Endothelial cell of umbilical vein (primary cell): ENCODE measurements around the gene ZDHHC16. TPM values are rescaled to one million over a fixed set of nuclear protein-coding genes. Genes with fewer than 3 reads are reported as not detected.
"Not testable (repeated sequence)": the region's sequence is repeated elsewhere in the genome, so short reads cannot be mapped to it uniquely, and the experiment has no call there.

Experiments used
- BruUV-seq: library from RNA; stranded (reverse); fragments of 400-500 nt; replicated peaks from 2 replicates; lab custom pipeline; 2021; lab: Mats Ljungman, UMichigan
- CTCF ChIA-PET: fragments of 300-600, 350-600 bp; sonication (Branson Sonifier 250); formaldehyde crosslinking; loops from one replicate; lab custom pipeline; 2021; ENCODE audit warnings: antibody characterized with exemption, inconsistent platforms; lab: Charles Lee
- POLR2A ChIA-PET: fragments of 300-600, 350-600 bp; sonication (Branson Sonifier 250); formaldehyde crosslinking; loops from one replicate; lab custom pipeline; 2021; ENCODE audit warnings: antibody characterized with exemption, inconsistent platforms; lab: Charles Lee
- DNase-seq: peaks from one replicate; pipeline ENCODE4 v3.0.0-alpha.2; 2011; ENCODE audit warnings: low read depth, low spot score
- FAIRE-seq: peaks from 2 replicates; lab custom pipeline; 2011; peaks lifted over from hg19 to GRCh38; lab: Jason Lieb, UNC
- H2AFZ ChIP-seq: 2 replicates; pipeline ENCODE4 v1.6.0; 2012; ENCODE audit warnings: low read depth, low read length, control low read depth, inconsistent platforms
- H3K27ac ChIP-seq: 2 replicates; pipeline ENCODE4 v1.5.1; 2011; ENCODE audit warnings: low read depth, mild to moderate bottlenecking, control low read depth, low read length, moderate library complexity; ENCODE audit not compliant: insufficient read depth
- H3K27me3 ChIP-seq, 2 experiments: 2 replicates each; pipeline versions ENCODE4 v1.6.0 to v1.6.1; 2011; ENCODE audit warnings: low read length in 2 of 2, mixed read lengths in 1 of 2; ENCODE audit not compliant: control insufficient read depth in 2 of 2, insufficient read depth in 2 of 2
- H3K36me3 ChIP-seq, 2 experiments: 2 replicates in 1 of 2; 3 replicates in 1 of 2; pipeline ENCODE4 v1.5.1; 2011; ENCODE audit warnings: low read length in 2 of 2, mild to moderate bottlenecking in 1 of 2, moderate library complexity in 1 of 2; ENCODE audit not compliant: control insufficient read depth in 2 of 2, insufficient read depth in 2 of 2; ENCODE audit errors: extremely low read depth in 1 of 2
- H3K4me1 ChIP-seq: 3 replicates; pipeline ENCODE4 v1.5.1; 2011; ENCODE audit warnings: mild to moderate bottlenecking, low read length; ENCODE audit not compliant: control insufficient read depth, insufficient read depth; ENCODE audit errors: extremely low read depth
- H3K4me2 ChIP-seq: 2 replicates; pipeline ENCODE4 v1.6.1; 2011; ENCODE audit warnings: low read length, control low read depth, mixed read lengths; ENCODE audit not compliant: insufficient read depth
- H3K4me3 ChIP-seq, 3 experiments: fragments of 200-600 bp in 1 of 3; sonication (generic), shearing (Covaris generic) in 1 of 3; replicated peaks in 1 of 3; 2 replicates each; pipeline ENCODE4 v1.5.1; 2011 to 2016; ENCODE audit warnings: control low read depth in 3 of 3, low read length in 3 of 3, mild to moderate bottlenecking in 2 of 3, inconsistent platforms in 1 of 3, low read depth in 1 of 3, moderate library complexity in 1 of 3; ENCODE audit not compliant: insufficient read depth in 1 of 3
- H3K79me2 ChIP-seq: 2 replicates; pipeline ENCODE4 v1.6.0; 2012; ENCODE audit warnings: low read length, inconsistent platforms; ENCODE audit not compliant: control insufficient read depth, insufficient read depth
- H3K9ac ChIP-seq: replicated peaks from 2 replicates; pipeline ENCODE3; 2011; ENCODE audit warnings: low read length, control low read depth; ENCODE audit not compliant: insufficient read depth; ENCODE audit errors: extremely low read depth
- H3K9me1 ChIP-seq: replicated peaks from 3 replicates; pipeline ENCODE4 v1.6.0; 2011; ENCODE audit warnings: mild to moderate bottlenecking, low read length; ENCODE audit not compliant: control insufficient read depth, insufficient read depth; ENCODE audit errors: extremely low read depth
- H3K9me3 ChIP-seq: replicated peaks from 2 replicates; pipeline ENCODE4 v1.5.1; 2012; ENCODE audit warnings: low read length, inconsistent platforms; ENCODE audit not compliant: control insufficient read depth, insufficient read depth
- H4K20me1 ChIP-seq: replicated peaks from 2 replicates; pipeline ENCODE3; 2011; ENCODE audit warnings: mild to moderate bottlenecking, low read length; ENCODE audit not compliant: control insufficient read depth, insufficient read depth; ENCODE audit errors: extremely low read depth
- CTCF ChIP-seq, 2 donors: IDR thresholded peaks; 1 replicate in 1 of 2; 2 replicates in 1 of 2; pipeline ENCODE4 v1.5.1; 2011; ENCODE audit warnings: low read length in 2 of 2, mild to moderate bottlenecking in 2 of 2, moderate library complexity in 2 of 2, control low read depth in 1 of 2, inconsistent platforms in 1 of 2, low read depth in 1 of 2; ENCODE audit not compliant: insufficient read depth in 1 of 2; ENCODE audit errors: extremely low read depth in 1 of 2
- EZH2 ChIP-seq: IDR thresholded peaks from 2 replicates; pipeline ENCODE4 v1.6.1; 2012; ENCODE audit warnings: borderline replicate concordance, low read depth, mild to moderate bottlenecking, moderate library complexity, low read length, inconsistent platforms; ENCODE audit not compliant: severe bottlenecking
- FOS ChIP-seq: IDR thresholded peaks from 2 replicates; pipeline ENCODE4 v1.6.1; 2011; ENCODE audit warnings: mild to moderate bottlenecking, low read length, moderate library complexity, borderline replicate concordance; ENCODE audit not compliant: insufficient read depth
- GATA2 ChIP-seq: IDR thresholded peaks from 2 replicates; pipeline ENCODE4 v1.7.0; 2011; ENCODE audit warnings: low read depth, mild to moderate bottlenecking, moderate library complexity, mixed read lengths, low read length; ENCODE audit not compliant: insufficient read length, insufficient read depth
- JUN ChIP-seq: IDR thresholded peaks from 2 replicates; pipeline ENCODE4 v1.6.1; 2011; ENCODE audit warnings: borderline replicate concordance, low read depth; ENCODE audit not compliant: insufficient read length, insufficient read depth
- MAX ChIP-seq: IDR thresholded peaks from 2 replicates; pipeline ENCODE4 v1.6.1; 2011; ENCODE audit not compliant: insufficient read depth, insufficient read length
- MYC ChIP-seq: IDR thresholded peaks from one replicate; pipeline ENCODE4 v1.6.1; 2011; ENCODE audit warnings: mild to moderate bottlenecking, low read depth, low read length
- POLR2A ChIP-seq: IDR thresholded peaks from 2 replicates; pipeline ENCODE4 v1.6.1; 2012; ENCODE audit warnings: low read depth, mild to moderate bottlenecking, control low read depth, low read length
- POLR2AphosphoS5 ChIP-seq: IDR thresholded peaks from 2 replicates; pipeline ENCODE4 v1.6.1; 2012; ENCODE audit warnings: low read depth, mild to moderate bottlenecking, control low read depth, low read length, moderate library complexity; ENCODE audit not compliant: insufficient read depth
- dilution Hi-C: fragments of 300-500 bp; cut with MboI; formaldehyde crosslinking; loops from one replicate; pipeline ENCODE4 v1.15.0; 2019; ENCODE audit warnings: low sequenced_read_pairs; ENCODE audit not compliant: extremely low pct_ligation_motif_present
- intact Hi-C: fragments of 100-400 bp; cut with micrococcal nuclease; formaldehyde crosslinking; loops from one replicate; pipeline ENCODE4 v1.10.0; 2022
- polyA plus RNA-seq, 4 experiments: library from polyadenylated mRNA; depleted of rRNA in 3 of 4; stranded (reverse) in 3 of 4; unstranded in 1 of 4; fragments of >200 nt; gene quantifications; 2 replicates each; pipeline versions ENCODE4 v1.2.1 to v1.2.3, GENCODE V29; 2011 to 2012; ENCODE audit warnings: missing spikeins in 1 of 4
- total RNA-seq: library from RNA; stranded (reverse); gene quantifications from 2 replicates; pipeline ENCODE4 v1.2.3, GENCODE V29; 2021

The ZDHHC16 gene
- total and polyA plus RNA-seq, 2 donors (not counting 3 experiments of a cell fraction or from before 2014, with no cell fraction given): 52.0 to 125 TPM

GRCh38 chr10:97468162-97468561 is 22.2 kb downstream of the ZDHHC16 start:
- Histone ChIP-seq H3K4me3 (no peak overlapping the region), H3K9ac (no peak overlapping the region), H3K4me2 (no peak overlapping the region), H3K27ac (no peak overlapping the region), H3K27me3 (no peaks in the 10 kb centered on the region), H2AFZ (no peak overlapping the region), H3K9me1 (no peaks in the 10 kb centered on the region), H3K4me1 (peaks cover 3% of the 10 kb centered on the region), H3K79me2 (no peaks in the 10 kb centered on the region), H3K36me3 (peaks cover 27 to 49% of the 10 kb centered on the region in 2 experiments), H4K20me1 (no peaks in the 10 kb centered on the region), H3K9me3 (no peaks in the 10 kb centered on the region)
- intact Hi-C loops: no loop called here
- no TSS peak for BruUV-seq
- no peak for TF ChIP-seq FOS
- no peak for TF ChIP-seq JUN
- no peak for TF ChIP-seq MAX
- no peak for TF ChIP-seq POLR2A
- TF ChIP-seq EZH2: no peak
- TF ChIP-seq GATA2: no peak
- no peak for TF ChIP-seq CTCF (IDR thresholded peaks at IDR 0.05; ENCODE audit: extremely low read depth in 1 of 2, insufficient read depth in 1 of 2, low read depth in 1 of 2, low read length in 2 of 2)
- no peak for TF ChIP-seq MYC
- TF ChIP-seq POLR2AphosphoS5: no peak
- POLR2A ChIA-PET: interaction anchor here (1.2 kb wide), 1 partner anchor 31 kb away, joined by 3 read pairs; the partner anchor contains the start of gene UBTD1
- CTCF ChIA-PET: interaction anchor here (0.7 to 5.8 kb wide), 6 partner anchors 20 to 144 kb away, joined by 3 to 61 read pairs (median 8); partner anchors contain the start of gene ANKRD2
- FAIRE-seq (no peak), DNase-seq (no peak)
- dilution Hi-C loops: no loop called here

GRCh38 chr10:97468781-97469180 is 22.8 kb downstream of the ZDHHC16 start:
- H3K4me3 ChIP-seq, intact Hi-C loops, BruUV-seq, H3K4me2 ChIP-seq, FAIRE-seq, POLR2A ChIA-PET, H3K9ac ChIP-seq, H3K9me1 ChIP-seq, H4K20me1 ChIP-seq, H3K27ac ChIP-seq, H3K9me3 ChIP-seq, H3K27me3 ChIP-seq, H3K79me2 ChIP-seq, DNase-seq, dilution Hi-C loops, H2AFZ ChIP-seq, H3K4me1 ChIP-seq: not testable (repeated sequence)
- peaks cover 27 to 50% of the 10 kb centered on the region in 2 experiments for H3K36me3 ChIP-seq
- CTCF ChIA-PET: interaction anchor here (0.9 to 5.8 kb wide), 3 partner anchors 20 to 144 kb away, joined by 3 to 61 read pairs (median 44); no protein-coding TSS in a partner anchor
